Hepatocyte (in vitro differentiated cells): Measurements from ENCODE around the gene AMOTL1. TPM values are rescaled to one million over a fixed set of nuclear protein-coding genes. Genes with fewer than 3 reads are reported as not detected.
A peak's percentile ranks its signal among the peaks of the same experiment; 100 is the strongest.

Experiments used
- DNase-seq: peaks from one replicate; pipeline ENCODE4 v3.0.0-alpha.2; 2016; ENCODE audit warnings: low spot score
- H2AFZ ChIP-seq: fragments of 200-600 bp; sonication (generic); 2 replicates; pipeline ENCODE4 v1.6.0; 2016; ENCODE audit warnings: antibody characterized with exemption, mild to moderate bottlenecking
- H3K27ac ChIP-seq: fragments of 200-600 bp; sonication (generic); 2 replicates; pipeline ENCODE4 v1.5.1; 2016; ENCODE audit warnings: mild to moderate bottlenecking
- H3K27me3 ChIP-seq: fragments of 200-600 bp; sonication (generic); 2 replicates; pipeline ENCODE4 v1.6.1; 2016
- H3K36me3 ChIP-seq: fragments of 200-600 bp; sonication (generic); replicated peaks from 2 replicates; pipeline ENCODE4 v1.5.1; 2016; ENCODE audit warnings: low read depth; ENCODE audit not compliant: insufficient read depth
- H3K4me1 ChIP-seq: fragments of 200-600 bp; sonication (generic); 2 replicates; pipeline ENCODE4 v1.5.1; 2016; ENCODE audit warnings: mild to moderate bottlenecking, moderate library complexity; ENCODE audit not compliant: insufficient read depth
- H3K4me2 ChIP-seq: fragments of 200-600 bp; sonication (generic); 2 replicates; pipeline ENCODE4 v1.6.0; 2016
- H3K4me3 ChIP-seq: fragments of 200-600 bp; sonication (generic); 2 replicates; pipeline ENCODE4 v1.5.1; 2016; ENCODE audit warnings: mild to moderate bottlenecking
- H3K79me2 ChIP-seq: fragments of 200-600 bp; sonication (generic); 2 replicates; pipeline ENCODE4 v1.6.0; 2017; ENCODE audit warnings: mild to moderate bottlenecking
- H3K9me2 ChIP-seq: fragments of 200-600 bp; sonication (generic); replicated peaks from 2 replicates; pipeline ENCODE4 v1.6.0; 2017; ENCODE audit warnings: mild to moderate bottlenecking; ENCODE audit not compliant: insufficient read depth
- H3K9me3 ChIP-seq: fragments of 200-600 bp; sonication (generic); 2 replicates; pipeline ENCODE4 v1.5.1; 2016; ENCODE audit warnings: low read depth, mild to moderate bottlenecking
- H4K20me1 ChIP-seq: fragments of 200-600 bp; sonication (generic); 2 replicates; pipeline ENCODE4 v1.6.0; 2016; ENCODE audit warnings: mild to moderate bottlenecking; ENCODE audit not compliant: insufficient read depth, poor library complexity, severe bottlenecking
- CTCF ChIP-seq: fragments of 200-600 bp; sonication (generic); IDR thresholded peaks from 2 replicates; pipeline ENCODE4 v1.5.1; 2016; ENCODE audit warnings: antibody characterized with exemption, mild to moderate bottlenecking; ENCODE audit not compliant: poor library complexity
- EZH2 ChIP-seq: fragments of 200-600 bp; sonication (generic); IDR thresholded peaks from 2 replicates; pipeline ENCODE4 v1.6.1; 2016; ENCODE audit warnings: antibody characterized with exemption, mild to moderate bottlenecking, borderline replicate concordance
- EZH2phosphoT487 ChIP-seq: fragments of 200-600 bp; sonication (generic); IDR thresholded peaks from one replicate; pipeline ENCODE4 v1.6.1; 2018; ENCODE audit warnings: antibody characterized with exemption, mild to moderate bottlenecking, low read depth, moderate library complexity; ENCODE audit not compliant: unreplicated experiment, severe bottlenecking
- WGBS: methylation state at CpG from one replicate; pipeline ENCODE4 v1.1.6; 2016; ENCODE audit warnings: low lambda C conversion rate; ENCODE audit errors: missing lambda C conversion rate; 5-methylcytosine and 5-hydroxymethylcytosine counted together
- polyA plus RNA-seq: library from polyadenylated mRNA; unstranded; fragments of >200 nt; fragmentation: Nextera tagmentation; extraction: Ambion mirVana; gene quantifications from 2 replicates; pipeline ENCODE4 v1.2.1, GENCODE V29; 2016
- total RNA-seq: library from RNA; depleted of rRNA; stranded (reverse); fragments of >200 nt; gene quantifications from 2 replicates; pipeline ENCODE4 v1.2.3, GENCODE V29; 2014

Gene AMOTL1
- total and polyA plus RNA-seq, 2 experiments from 2014 or later = 23.8 to 57.7 TPM

GRCh38 chr11:94734563-94735275 is 33.4 kb upstream of the AMOTL1 start:
- DNase-seq = peak; percentile 32
- 69% methylated on average over 4 of the region's 4 CpGs for WGBS
- H3K36me3 ChIP-seq = no peaks in the 10 kb centered on the region
- no peak overlapping the region for H3K4me3 ChIP-seq
- H3K9me3 ChIP-seq = no peaks in the 10 kb centered on the region
- H2AFZ ChIP-seq = no peak overlapping the region
- H3K4me1 ChIP-seq = peaks cover 29% of the 10 kb centered on the region
- H4K20me1 ChIP-seq = no peaks in the 10 kb centered on the region
- H3K79me2 ChIP-seq = no peaks in the 10 kb centered on the region
- TF ChIP-seq EZH2 = no peak
- TF ChIP-seq CTCF = no peak
- no peak for TF ChIP-seq EZH2phosphoT487
- no peaks in the 10 kb centered on the region for H3K27me3 ChIP-seq
- H3K4me2 ChIP-seq = no peak overlapping the region
- no peaks in the 10 kb centered on the region for H3K9me2 ChIP-seq
- peak overlapping the region; percentile 64 for H3K27ac ChIP-seq

DNA sequence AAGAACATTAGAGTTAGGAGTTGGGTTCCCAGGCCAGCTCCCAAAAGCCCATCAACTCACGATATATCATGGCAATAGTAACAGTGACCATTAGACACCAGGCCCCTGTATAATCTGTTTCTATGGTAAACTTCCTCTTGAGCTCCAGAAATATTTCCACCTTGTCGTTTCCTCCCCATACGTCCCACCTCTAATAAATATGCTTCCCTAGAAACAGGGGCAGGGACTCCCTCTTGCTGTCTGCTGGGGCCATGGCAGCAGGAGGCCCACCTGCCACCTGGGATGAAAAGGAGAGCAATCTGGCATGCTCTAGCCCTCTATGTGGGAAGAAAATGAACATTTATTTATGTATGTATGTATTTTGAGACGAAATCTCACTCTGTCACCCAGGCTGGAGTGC is 32.2 kb upstream of the AMOTL1 start:
- Histone ChIP-seq H3K4me1 (peaks cover 29% of the 10 kb centered on the region), H3K9me2 (no peaks in the 10 kb centered on the region), H3K27me3 (no peaks in the 10 kb centered on the region), H3K4me2 (no peak overlapping the region), H4K20me1 (no peaks in the 10 kb centered on the region), H3K36me3 (no peaks in the 10 kb centered on the region), H3K27ac (no peak overlapping the region), H2AFZ (no peak overlapping the region), H3K9me3 (no peaks in the 10 kb centered on the region), H3K79me2 (no peaks in the 10 kb centered on the region), H3K4me3 (no peak overlapping the region)
- DNase-seq = no peak
- TF ChIP-seq EZH2 (no peak), EZH2phosphoT487 (no peak), CTCF (no peak)
- WGBS = 69% methylated on average over 4 of the region's 4 CpGs

DNA sequence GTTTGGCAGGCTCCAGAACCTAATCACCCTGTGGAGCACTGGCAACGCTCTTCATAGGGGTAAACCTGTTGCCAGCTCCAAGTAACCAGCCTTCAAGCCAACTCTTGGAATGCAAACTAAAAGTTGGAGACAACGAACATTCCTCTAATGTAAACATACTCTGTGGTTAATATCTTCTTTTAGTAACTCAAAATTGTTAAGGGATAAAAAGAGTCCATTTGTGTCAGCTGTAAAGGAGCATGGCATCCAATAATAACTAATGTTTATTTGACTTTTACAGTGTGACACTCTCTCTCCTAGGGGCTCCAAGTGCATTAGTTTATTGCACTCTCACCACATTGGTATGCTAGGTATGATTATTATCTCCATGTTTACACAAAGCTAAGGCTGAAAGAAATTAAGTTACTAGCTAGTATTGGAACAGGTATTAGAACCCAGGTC is 31.0 kb upstream of the AMOTL1 start:
- no peaks in the 10 kb centered on the region for H3K79me2 ChIP-seq
- peak overlapping the region; percentile 71 for H3K27ac ChIP-seq

More for the DNA sequence above, 31.0 kb upstream of the AMOTL1 start:
- H4K20me1 ChIP-seq = no peaks in the 10 kb centered on the region
- H3K9me2 ChIP-seq = no peaks in the 10 kb centered on the region
- TF ChIP-seq CTCF (no peak), EZH2 (no peak), EZH2phosphoT487 (no peak)
- peak overlapping the region; percentile 29 for H3K4me2 ChIP-seq
- H2AFZ ChIP-seq = no peak overlapping the region
- 28% methylated on average over 2 of the region's 2 CpGs for WGBS
- no peaks in the 10 kb centered on the region for H3K27me3 ChIP-seq
- no peak for DNase-seq
- H3K9me3 ChIP-seq = no peaks in the 10 kb centered on the region
- no peak overlapping the region for H3K4me3 ChIP-seq
- peaks cover 35% of the 10 kb centered on the region for H3K4me1 ChIP-seq
- H3K36me3 ChIP-seq = no peaks in the 10 kb centered on the region
